ENCODE data around the gene RCAN3.
A peak's percentile ranks its signal among the peaks of the same experiment; 100 is the strongest.
"Not testable (repeated sequence)": the region's sequence is repeated elsewhere in the genome, so short reads cannot be mapped to it uniquely, and the experiment has no call there.

The RCAN3 gene

DNA sequence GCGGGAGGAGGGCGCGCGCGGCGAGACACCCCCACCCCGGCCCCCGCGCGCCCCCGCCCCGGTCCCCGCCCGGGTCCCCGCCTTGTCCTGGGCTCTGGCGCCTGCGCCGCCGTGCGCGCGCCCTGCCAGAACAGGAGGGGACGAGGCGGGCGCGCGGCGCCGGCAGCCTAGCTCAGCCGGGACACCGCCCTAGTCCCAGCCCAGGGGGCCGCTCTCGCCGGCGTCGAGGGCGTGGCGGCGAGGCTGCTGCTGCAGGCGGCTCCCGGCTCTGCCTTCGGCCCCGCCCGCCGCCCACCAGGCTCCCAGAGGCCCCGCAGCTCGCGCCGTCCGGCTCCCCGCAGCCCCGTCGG lies at the start of gene RCAN3:
Gene RCAN3 (plus strand): TSS at position 128 of the 350 bp plus-strand sequence. CDS start 11,537 bp downstream, outside the sequence.
- DNase-seq (ENCODE audit: low read depth in 4 of 4, low spot score in 1 of 4) = peak; percentile 67 to 87 (median 76)

- no peak for DNase-seq (ENCODE audit: low read depth in 4 of 4, low spot score in 1 of 4)
These were observed 49.6 kb upstream of the RCAN3 start for GRCh38 chr1:24452922-24453485.

DNA sequence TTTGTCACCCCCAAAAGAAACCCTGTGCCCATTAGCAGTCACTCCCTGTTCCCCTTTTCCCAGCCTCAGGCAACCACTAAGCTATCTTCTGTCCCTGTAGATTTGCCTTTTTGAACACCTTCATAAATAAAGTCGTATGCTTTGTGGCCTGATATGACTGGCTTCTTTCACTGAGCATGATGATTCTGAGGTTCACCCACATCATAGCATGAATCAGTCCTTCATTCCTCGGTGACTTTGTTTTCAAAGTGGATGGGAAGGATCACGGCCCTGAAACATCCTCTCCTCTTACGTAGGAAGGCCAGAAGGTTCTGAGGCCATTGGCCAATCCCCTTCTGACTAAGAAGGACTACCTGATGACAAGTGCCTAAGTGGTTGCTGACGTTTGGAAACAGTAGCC lies 48.0 kb upstream of the RCAN3 start:
- DNase-seq (ENCODE audit: low read depth in 4 of 4, low spot score in 1 of 4) = no peak

- DNase-seq (ENCODE audit: low read depth in 4 of 4, low spot score in 1 of 4) = no peak
These were observed 47.4 kb upstream of the RCAN3 start for GRCh38 chr1:24455272-24455671.

DNA sequence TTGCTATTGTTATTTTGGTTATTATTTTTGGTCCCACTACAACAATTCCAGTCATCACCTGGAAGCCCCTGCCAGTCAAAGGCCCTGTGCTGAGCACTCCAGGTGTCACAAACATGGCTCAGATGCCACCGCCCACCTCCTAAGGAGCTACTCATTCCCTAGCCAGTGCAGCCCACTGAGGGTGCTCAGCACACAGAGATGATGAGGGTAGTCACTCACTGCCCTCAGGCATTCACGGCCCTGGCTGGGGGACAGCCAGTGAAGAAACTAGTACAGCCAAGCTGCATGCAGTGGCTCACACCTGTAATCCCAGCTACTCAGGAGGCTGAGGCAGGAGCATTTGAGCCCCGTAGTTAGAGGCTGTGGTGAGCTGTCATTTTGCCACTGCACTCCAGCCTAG lies 44.8 kb upstream of the RCAN3 start:
- no peak for DNase-seq (ENCODE audit: low read depth in 4 of 4, low spot score in 1 of 4)

DNA sequence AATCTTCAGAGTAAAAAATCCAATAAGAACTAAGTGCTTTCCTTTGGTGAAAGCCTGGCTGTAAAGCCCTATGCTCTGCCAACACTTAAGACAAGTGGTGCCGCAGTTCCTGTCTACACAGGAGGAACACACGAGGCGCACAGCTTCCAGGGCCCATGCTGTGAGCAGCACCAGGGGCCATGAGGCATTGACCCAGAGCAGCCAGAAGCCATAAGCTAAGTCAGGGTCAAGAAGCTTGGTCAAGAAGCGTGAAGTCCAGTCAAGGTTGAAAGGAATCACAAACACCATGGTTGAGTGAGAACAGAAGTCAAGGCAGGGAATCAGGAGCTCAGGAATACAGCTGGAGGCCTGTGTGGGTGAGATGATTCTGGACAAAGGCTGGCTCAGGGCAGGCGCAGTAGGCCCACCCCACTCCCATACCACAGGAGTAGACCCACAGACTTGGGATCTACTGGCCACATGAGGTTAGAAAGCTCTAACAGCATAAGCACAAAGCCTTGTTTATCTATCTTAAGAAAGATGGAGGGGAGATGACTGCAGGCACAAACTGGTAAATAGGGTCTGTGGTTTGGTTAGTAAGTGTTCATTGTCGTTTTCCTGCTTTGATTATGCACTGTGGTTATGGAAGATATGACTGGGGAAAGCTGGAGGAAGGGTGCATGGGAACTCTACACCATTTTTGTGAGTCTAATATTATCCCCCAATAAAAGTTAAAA lies 42.9 kb upstream of the RCAN3 start:
- DNase-seq (ENCODE audit: low read depth in 4 of 4, low spot score in 1 of 4) = no peak

- not testable (repeated sequence) for DNase-seq (ENCODE audit: low read depth in 4 of 4, low spot score in 1 of 4)
These were observed 40.5 kb upstream of the RCAN3 start for GRCh38 chr1:24462128-24462527.

GRCh38 chr1:24463776-24464735 lies 38.6 kb upstream of the RCAN3 start:
- DNase-seq (ENCODE audit: low read depth in 4 of 4, low spot score in 1 of 4) = no peak

DNA sequence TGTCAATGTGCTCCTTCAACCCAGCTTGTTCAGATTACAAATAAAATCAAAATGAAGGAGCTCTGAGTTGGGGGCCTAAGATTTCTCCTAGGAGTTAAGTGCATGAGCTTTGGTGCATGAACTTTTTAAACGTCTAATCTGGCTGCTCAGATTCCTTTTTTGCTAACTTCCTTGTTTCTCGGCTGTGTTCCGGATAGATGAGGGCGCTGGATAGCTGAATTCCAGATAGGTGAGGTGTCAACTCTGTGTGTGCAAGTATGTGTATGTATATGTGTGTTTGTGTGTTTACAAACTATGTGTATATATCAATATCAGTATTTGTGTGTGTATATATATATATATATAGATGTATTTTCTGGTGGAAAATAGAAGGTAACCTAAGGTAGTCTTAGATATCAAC lies 37.5 kb upstream of the RCAN3 start:
- DNase-seq (ENCODE audit: low read depth in 4 of 4, low spot score in 1 of 4) = no peak

GRCh38 chr1:24465638-24466037 lies 37.0 kb upstream of the RCAN3 start:
- DNase-seq (ENCODE audit: low read depth in 4 of 4, low spot score in 1 of 4) = no peak

DNA sequence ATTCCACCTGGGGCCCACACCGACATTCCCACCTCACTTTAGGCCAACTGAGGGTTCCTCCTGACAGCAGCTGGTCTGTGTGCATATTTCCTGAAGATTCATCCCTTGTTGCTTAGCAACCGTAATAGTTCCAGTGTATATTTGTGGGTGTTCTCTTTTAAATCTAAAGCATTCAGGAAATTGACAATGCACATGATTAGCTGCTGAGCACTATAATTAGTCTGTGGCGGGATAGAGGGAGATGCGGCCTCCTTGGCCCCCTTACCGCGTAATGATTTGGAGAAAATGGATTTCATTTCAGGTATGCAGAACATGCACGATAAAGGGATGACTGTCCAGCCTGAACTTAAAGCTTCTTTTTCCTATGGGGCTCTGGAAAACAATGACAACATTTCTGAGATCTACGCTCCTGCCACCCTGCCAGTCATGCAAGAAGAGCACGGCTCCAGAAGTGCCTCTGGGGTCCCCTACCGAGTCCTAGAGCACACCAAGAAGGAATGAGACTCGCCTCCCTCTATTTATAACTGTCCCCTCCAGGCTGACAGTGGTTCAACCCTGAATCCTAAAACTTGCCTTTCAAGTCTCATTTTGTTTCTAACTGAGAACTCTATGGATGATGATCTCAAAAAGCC lies 33.8 kb upstream of the RCAN3 start:
- DNase-seq (ENCODE audit: low read depth in 4 of 4, low spot score in 1 of 4) = no peak

DNA sequence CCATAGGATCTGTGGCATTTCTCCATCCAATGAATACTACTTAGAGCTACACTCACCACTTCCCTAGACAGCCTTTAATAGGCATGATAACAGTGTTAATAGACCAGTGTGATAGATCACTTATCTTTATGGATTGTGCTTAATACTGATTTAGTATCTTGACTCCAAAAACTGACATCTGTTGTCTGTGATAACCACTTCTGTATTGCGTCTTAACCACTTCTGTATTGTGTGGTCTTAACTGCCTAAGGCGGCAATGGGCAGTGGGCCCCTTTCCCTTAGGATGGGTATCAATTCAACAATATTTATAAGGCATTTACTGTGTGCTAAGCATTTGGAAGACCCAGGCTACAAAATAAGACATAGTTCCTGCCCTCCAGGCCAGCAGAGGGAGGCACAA lies 32.0 kb upstream of the RCAN3 start:
- DNase-seq (ENCODE audit: low read depth in 4 of 4, low spot score in 1 of 4) = no peak

DNA sequence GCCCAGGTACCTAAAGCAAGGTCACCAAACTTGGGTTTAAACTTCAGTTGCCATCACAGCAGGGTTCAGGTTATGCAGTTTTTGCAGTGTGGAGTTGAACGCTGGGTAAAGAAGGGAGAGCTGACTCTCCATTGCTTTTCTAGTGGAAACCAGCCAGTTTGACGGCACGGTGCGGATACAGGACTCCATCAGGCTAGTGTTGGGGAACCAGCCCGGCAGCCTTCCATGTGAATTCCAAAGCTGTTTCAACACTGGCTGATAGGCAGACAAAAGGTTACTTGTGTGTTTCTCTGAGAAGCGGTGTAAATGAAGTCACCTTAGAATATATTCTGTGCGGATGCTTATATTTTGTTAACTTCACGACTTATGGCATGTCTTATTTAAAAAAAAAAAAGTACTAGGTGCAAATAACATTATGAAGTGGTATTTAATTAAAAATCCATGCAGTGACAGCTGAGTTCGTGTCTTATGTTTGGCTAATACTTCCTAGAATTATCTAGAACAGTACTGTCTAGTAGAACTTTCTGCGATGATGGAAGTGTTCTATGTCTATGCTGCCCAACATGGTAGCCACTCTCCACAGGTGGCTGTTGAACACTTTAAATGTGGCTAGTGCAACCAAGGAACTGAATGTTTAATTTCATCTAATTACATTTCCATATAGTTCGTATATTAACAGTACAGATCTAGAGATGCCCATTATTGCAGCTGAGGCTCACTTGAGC lies 29.9 kb upstream of the RCAN3 start:
- no peak for DNase-seq (ENCODE audit: low read depth in 4 of 4, low spot score in 1 of 4)

DNA sequence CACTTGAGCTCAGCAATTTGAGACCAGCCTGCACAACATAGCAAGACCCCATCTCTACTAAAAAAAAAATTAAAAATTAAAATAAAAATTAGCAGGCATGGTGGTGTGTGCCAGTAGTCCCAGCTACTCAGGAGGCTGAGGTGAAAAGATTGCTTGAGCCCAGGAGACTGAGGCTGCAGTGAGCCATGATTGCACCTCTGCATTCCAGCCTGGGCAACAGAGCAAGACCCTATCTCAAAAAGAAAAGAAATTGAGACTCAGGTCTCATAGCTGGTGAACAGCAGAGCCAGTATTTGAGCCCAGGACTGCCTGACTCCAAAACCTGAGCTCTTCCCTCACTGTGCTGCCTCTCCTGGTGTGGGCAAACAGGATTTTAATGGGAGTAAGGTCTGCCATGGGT lies 28.4 kb upstream of the RCAN3 start:
- DNase-seq (ENCODE audit: low read depth in 4 of 4, low spot score in 1 of 4) = no peak

GRCh38 chr1:24475700-24476099 lies 26.9 kb upstream of the RCAN3 start:
- DNase-seq (ENCODE audit: low read depth in 4 of 4, low spot score in 1 of 4) = no peak

DNA sequence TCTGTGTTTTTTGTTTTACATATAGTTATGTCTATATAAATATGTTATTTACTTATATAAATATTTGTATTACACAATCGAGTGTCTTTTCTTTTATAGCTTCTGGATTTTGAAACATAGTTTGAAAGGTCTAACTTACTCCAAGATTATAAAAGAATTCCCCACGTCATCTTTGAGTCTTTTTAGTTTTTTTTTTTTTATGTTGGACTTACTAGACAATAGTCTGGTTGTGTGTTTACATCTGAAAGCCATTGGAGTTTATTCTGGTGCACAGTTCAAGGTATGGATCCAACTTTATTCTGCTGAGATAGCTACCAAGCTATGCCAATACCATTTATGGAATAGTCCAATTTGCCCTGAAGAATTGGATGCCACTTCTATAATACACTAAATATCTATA lies 26.1 kb upstream of the RCAN3 start:
- DNase-seq (ENCODE audit: low read depth in 4 of 4, low spot score in 1 of 4) = no peak

DNA sequence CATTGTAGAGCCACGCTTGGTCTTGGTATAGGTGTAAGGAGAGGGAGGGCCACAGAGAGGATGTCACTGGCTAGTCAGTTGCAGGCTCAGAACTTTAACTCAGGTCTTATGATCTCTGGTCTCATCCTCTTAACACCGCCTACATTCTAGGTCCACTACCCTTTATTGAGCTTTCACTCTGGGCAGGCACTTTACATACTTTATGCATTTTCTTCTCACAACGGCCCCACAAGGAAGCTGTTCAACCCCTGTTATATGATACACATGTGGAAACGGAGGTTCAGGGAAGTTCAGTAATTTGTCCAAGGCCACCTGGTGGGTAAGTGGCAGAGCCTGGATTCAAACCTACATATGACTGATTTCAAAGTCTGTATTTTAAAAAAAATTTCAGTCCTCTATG lies 25.3 kb upstream of the RCAN3 start:
- no peak for DNase-seq (ENCODE audit: low read depth in 4 of 4, low spot score in 1 of 4)

DNA sequence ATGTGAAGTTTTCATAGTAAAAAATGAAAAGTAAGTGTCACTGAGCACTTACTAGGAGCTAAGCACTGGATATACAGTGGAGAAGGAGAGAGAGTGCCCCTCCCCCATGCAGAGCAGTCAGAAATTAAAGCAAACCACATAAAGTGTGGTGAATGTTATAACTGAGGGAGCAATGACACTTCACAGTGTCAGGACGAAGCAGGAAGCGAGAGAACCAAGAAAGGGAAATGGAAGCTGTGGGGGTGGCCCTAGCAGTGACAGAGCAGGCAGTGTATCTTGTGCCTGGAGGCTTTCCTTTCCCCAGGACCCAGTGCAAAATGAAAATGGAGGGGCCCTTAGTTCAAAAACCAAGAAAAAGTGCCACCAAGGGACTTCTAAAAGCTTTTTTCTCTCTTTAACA lies 21.5 kb upstream of the RCAN3 start:
- DNase-seq (ENCODE audit: low read depth in 4 of 4, low spot score in 1 of 4) = peak in 3 of 4 experiments; percentile 35 to 58 (median 42)

DNA sequence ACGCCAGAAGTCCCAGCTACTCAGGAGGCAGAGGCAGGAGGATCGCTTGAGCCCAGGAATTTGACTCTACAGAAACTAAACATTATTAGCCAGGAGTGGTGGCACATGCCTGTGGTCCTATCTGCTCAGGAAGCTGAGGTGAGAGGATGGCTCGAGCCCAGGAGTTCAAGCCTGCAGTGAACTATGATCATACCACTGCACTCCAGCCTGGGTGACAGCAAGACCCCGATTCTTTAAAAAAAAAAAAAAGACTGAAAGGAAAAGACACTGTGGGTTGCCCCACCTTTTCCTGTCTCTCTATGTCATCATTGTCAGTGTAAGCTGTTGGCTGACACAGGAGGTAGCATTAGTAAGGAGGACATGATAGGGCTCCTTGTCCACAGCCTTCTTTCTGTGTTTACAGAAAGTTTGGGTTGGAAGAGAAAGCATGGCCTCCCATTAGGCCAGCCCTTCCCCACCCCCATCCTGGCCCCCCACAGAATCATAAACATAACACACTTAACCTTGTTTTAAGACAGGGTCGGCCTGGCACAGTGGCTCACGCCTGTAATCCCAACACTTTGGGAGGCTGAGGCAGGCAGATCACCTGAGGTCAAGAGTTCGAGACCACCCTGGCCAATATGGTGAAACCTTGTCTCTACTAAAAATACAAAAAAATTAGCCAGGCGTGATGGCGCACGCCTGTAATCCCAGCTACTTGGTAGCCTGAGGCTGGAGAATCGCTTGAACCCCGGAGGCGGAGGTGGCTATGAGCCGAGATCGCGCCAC lies 20.6 kb upstream of the RCAN3 start:
- no peak for DNase-seq (ENCODE audit: low read depth in 4 of 4, low spot score in 1 of 4)

- no peak for DNase-seq (ENCODE audit: low read depth in 4 of 4, low spot score in 1 of 4)
These were observed 19.2 kb upstream of the RCAN3 start for GRCh38 chr1:24483441-24483840.

All from stimulated activated CD4-positive, alpha-beta T cell treated with anti-CD3 and anti-CD28 coated beads, Interleukin-1b, Interleukin-23, amount 100 ng/mL, for 24 hours (primary cell).